ENCODE data around the gene EEIG1. TPM values are rescaled to one million over a fixed set of nuclear protein-coding genes. Genes with fewer than 3 reads are reported as not detected.
A peak's percentile ranks its signal among the peaks of the same experiment; 100 is the strongest.

EEIG1 gene
- total and polyA plus RNA-seq, 9 of the 15 experiments (the other 6 are each of a cell fraction or from before 2014, with no cell fraction given): 0.17 to 16.7 (median 3.6) TPM

DNA sequence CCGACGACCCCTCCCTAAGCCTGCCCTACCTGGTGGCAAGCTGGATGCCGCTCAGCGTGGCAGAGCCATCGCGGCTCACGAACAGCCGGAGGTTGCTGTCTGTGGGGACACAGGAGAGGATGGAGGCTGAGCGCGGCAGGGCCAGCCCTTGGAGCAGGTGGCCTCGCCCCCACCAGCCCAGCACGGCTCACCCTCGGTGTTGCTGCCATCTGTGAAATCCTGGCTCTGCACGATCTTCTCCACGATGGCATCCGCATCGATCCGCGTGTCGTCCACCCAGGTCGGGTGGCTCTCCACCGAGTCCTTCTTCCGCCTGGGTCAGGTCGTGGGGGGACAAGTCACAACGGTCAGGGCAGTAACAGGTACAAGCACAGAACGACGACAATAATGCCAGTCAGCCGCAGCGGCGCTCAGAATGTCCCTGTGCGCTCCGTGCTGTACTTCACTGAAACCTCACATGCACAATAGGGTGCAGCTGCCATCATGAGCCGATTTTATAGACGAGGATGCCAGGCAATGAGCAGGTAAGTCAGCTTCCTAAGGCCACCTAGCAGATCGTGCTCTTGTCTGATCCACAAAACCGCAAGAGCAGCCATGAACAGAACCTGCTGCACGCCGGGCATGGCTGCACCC is 36.1 kb downstream of the EEIG1 start:
- Histone ChIP-seq H2AFZ (ENCODE audit: low read depth, low read length) (no peak overlapping the region), H3K4me2 (ENCODE audit: insufficient read depth, low read length) (no peak overlapping the region), H3K36me3 (ENCODE audit: control insufficient read depth, insufficient read depth, low read length) (peaks cover 26% of the 10 kb centered on the region; the same call in 2 of the 3 replicates), H3K79me2 (ENCODE audit: control insufficient read depth, insufficient read depth, low read length) (no peaks in the 10 kb centered on the region; the same call in 2 of the 3 replicates), H3K9ac (ENCODE audit: insufficient read depth in 1 of 2, low read depth in 2 of 2, low read length in 2 of 2) (peak overlapping the region in 1 of 2 experiments; percentile 18; a peak in 1 of 4 replicates), H3K4me1 (replicated peaks in 1 of 2; ENCODE audit: control insufficient read depth in 2 of 2, insufficient read depth in 2 of 2, low read length in 2 of 2) (peaks cover 31 to 60% of the 10 kb centered on the region in 2 experiments), H3K9me1 (ENCODE audit: control insufficient read depth, insufficient read depth, low read length) (peaks cover 6% of the 10 kb centered on the region), H3K27me3 (ENCODE audit: control insufficient read depth in 2 of 2, insufficient read depth in 2 of 2, low read length in 2 of 2) (no peaks in the 10 kb centered on the region), H4K20me1 (replicated peaks; ENCODE audit: control insufficient read depth, insufficient read depth, low read length) (0 out of 2 replicates have a peak, but pooled peaks cover 5% of the 10 kb centered on the region), H3K9me3 (replicated peaks; ENCODE audit: control insufficient read depth, insufficient read depth, low read depth, low read length) (no peaks in the 10 kb centered on the region), H3K4me3 (no peak overlapping the region), H3K27ac (ENCODE audit: extremely low read depth, low read depth, low read length) (no peak overlapping the region)
- no peak for DNase-seq (ENCODE audit: extremely low read depth in 1 of 4, low spot score in 3 of 4)
- WGBS (ENCODE audit: insufficient coverage, low coverage, missing lambda C conversion rate): 88% methylated on average over 34 of the region's 38 CpGs
- intact Hi-C loops (cut with micrococcal nuclease): no loop called here
- CTCF ChIA-PET (ENCODE audit: low intra/inter-chr PET ratio): interaction anchor here (3.3 to 3.9 kb wide), 2 partner anchors 90 to 173 kb away, joined by 36 to 57 read pairs; no protein-coding TSS in a partner anchor
- ATAC-seq: no peak
- FAIRE-seq: no peak
- POLR2A ChIA-PET: interaction anchor here (0.5 to 1.4 kb wide), 3 partner anchors 41 to 93 kb away, joined by 3 read pairs; no protein-coding TSS in a partner anchor
- in situ Hi-C loops (cut with MboI): no loop called here
- no TSS peak for BruUV-seq (replicated peaks)
- TF ChIP-seq, protein P1, sequence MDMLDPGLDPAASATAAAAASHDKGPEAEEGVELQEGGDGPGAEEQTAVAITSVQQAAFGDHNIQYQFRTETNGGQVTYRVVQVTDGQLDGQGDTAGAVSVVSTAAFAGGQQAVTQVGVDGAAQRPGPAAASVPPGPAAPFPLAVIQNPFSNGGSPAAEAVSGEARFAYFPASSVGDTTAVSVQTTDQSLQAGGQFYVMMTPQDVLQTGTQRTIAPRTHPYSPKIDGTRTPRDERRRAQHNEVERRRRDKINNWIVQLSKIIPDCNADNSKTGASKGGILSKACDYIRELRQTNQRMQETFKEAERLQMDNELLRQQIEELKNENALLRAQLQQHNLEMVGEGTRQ (CRISPR knock-in tag; IDR thresholded peaks at IDR 0.05): no peak
- TF ChIP-seq NR2C1 (IDR thresholded peaks at IDR 0.05) (no peak), NR2C1 (tag; IDR thresholded peaks at IDR 0.05) (no peak), FOXK1 (CRISPR knock-in tag; IDR thresholded peaks at IDR 0.05; ENCODE audit: borderline replicate concordance) (no peak)

Measured in K562 (cell line).